Ascending aorta (tissue), 2 donors: ENCODE data around the gene BCAS4. TPM values are rescaled to one million over a fixed set of nuclear protein-coding genes. Genes with fewer than 3 reads are reported as not detected.
"Not testable (repeated sequence)": the region's sequence is repeated elsewhere in the genome, so short reads cannot be mapped to it uniquely, and the experiment has no call there.

Experiments used
- DNase-seq, 2 donors: peaks; one replicate each; pipeline ENCODE4 v3.0.0-alpha.2; 2019; ENCODE audit warnings: low spot score in 2 of 2
- H3K27ac ChIP-seq, 2 donors: fragments of 200-600 bp; sonication (generic); one replicate each; pipeline ENCODE4 v1.5.1; 2016 to 2017; ENCODE audit warnings: mild to moderate bottlenecking in 1 of 2
- H3K27me3 ChIP-seq: fragments of 200-600 bp; sonication (generic); one replicate; pipeline ENCODE4 v1.5.1; 2017
- H3K36me3 ChIP-seq, 2 donors: fragments of 200-600 bp; sonication (generic); one replicate each; pipeline ENCODE4 v1.5.1; 2016
- H3K4me1 ChIP-seq, 2 donors: fragments of 200-600 bp; sonication (generic); one replicate each; pipeline ENCODE4 v1.5.1; 2016 to 2017; ENCODE audit warnings: mild to moderate bottlenecking in 1 of 2
- H3K4me3 ChIP-seq, 2 donors: fragments of 200-600 bp; sonication (generic); one replicate each; pipeline ENCODE4 v1.5.1; 2016 to 2017; ENCODE audit warnings: mild to moderate bottlenecking in 1 of 2
- H3K9me3 ChIP-seq, 2 donors: fragments of 200-600 bp; sonication (generic); one replicate each; pipeline ENCODE4 v1.5.1; 2016
- CTCF ChIP-seq, 3 experiments: fragments of 200-600 bp in 2 of 3; fragments of 450-650 bp in 1 of 3; sonication (generic) in 2 of 3; IDR thresholded peaks; one replicate each; pipeline ENCODE4 v1.5.1; 2016 to 2019; ENCODE audit warnings: antibody characterized with exemption in 3 of 3, mild to moderate bottlenecking in 1 of 3, moderate library complexity in 1 of 3
- intact Hi-C: fragments of 100-400 bp; cut with DNase I; formaldehyde crosslinking; loops from one replicate; pipeline ENCODE4 v1.15.1; 2023
- total RNA-seq: library from RNA; depleted of rRNA; stranded (reverse); fragments of >200 nt; gene quantifications from one replicate; pipeline ENCODE4 v1.1.0, GENCODE V29; 2016

BCAS4 gene
- total RNA-seq, 1 donor from 2014 or later = 0.85 TPM

DNA sequence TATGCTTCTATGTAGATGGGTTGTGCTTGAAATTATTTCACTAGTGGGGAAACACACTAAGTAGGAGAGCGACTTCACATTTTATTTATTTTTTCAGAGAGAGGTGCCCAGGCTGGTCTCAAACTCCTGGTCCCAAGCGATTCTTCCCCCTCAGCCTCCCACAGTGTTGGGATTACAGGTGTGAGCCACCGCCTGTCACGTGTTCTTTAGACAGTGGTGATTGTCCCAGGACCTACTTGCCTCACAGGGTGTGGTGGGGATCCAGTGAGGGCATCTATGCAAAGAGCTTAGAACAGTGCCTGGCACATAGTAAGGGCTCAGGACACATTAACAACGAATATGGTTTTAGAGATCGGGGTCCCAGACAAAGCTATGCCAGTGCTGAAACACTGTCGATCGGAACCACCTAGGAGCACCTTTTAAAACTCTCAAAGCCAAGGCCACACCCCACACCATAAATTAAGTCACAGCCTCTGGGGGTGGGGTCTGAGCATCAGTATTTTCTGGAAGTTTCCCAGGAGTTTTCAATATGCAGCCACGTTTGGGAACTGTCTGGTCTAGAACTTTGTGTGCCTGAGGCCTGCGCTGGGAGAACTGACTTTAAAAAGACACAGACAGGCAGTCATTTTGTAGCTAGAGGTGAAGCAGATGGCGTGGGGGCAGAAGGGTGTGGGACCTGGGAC, 4.8 kb upstream of the BCAS4 start:
- Histone ChIP-seq H3K4me1 (peaks cover 7 to 17% of the 10 kb centered on the region in 2 donors), H3K27ac (peak overlapping the region; percentile 65 to 74), H3K36me3 (no peaks in the 10 kb centered on the region), H3K9me3 (no peaks in the 10 kb centered on the region), H3K4me3 (peak overlapping the region in 1 of 2 donors; percentile 51), H3K27me3 (no peaks in the 10 kb centered on the region)
- no peak for TF ChIP-seq CTCF (IDR thresholded peaks at IDR 0.05)
- intact Hi-C loops = loop anchor here (5.0 kb wide), 1 partner anchor 517 kb away; no protein-coding TSS in a partner anchor
- no peak for DNase-seq

DNA sequence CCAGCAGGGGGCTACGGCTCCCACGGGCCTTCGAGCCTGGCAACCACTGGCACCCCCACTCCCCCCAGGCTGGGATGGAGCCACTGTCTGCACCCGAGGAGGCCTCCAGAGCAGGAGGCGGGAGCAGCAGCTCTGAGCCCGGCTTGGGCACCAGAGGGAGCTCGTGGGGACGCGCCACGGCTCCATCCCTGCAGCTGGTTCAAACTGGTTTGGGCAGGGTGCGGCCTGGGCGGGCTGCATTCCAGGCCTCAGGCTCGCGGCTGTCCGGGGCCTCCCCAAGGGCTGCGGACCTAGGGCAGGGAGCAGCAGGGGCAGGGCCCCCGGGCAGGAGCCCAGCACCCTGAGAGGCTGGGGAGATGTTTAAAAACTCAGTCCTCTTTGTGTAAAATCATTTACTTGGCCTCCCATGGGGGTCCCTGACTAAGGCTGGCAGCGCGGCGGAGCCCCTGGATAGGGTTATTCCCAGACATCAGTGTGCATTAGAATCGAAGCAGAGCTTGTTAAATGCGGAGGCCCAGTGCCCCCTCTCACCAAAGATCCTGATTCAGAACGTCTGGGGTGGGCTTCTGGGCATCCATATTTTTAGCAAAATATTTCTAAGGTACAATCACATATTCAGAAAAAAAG, 4.1 kb upstream of the BCAS4 start:
- intact Hi-C loops = loop anchor here (5.0 kb wide), 1 partner anchor 517 kb away; no protein-coding TSS in a partner anchor
- peak; percentile 71 to 88 (median 86) for TF ChIP-seq CTCF (IDR thresholded peaks at IDR 0.05)
- DNase-seq = peak; percentile 27 to 89
- Histone ChIP-seq H3K9me3 (no peaks in the 10 kb centered on the region), H3K4me3 (peak overlapping the region in 1 of 2 donors; percentile 51), H3K4me1 (peaks cover 7 to 21% of the 10 kb centered on the region in 2 donors), H3K36me3 (no peaks in the 10 kb centered on the region), H3K27ac (peak overlapping the region; percentile 65 to 74), H3K27me3 (no peaks in the 10 kb centered on the region)

- Histone ChIP-seq H3K27ac (peak overlapping the region in 1 of 2 donors; percentile 9), H3K36me3 (no peaks in the 10 kb centered on the region), H3K4me3 (no peak overlapping the region), H3K4me1 (peaks cover 7 to 24% of the 10 kb centered on the region in 2 donors), H3K9me3 (no peaks in the 10 kb centered on the region), H3K27me3 (no peaks in the 10 kb centered on the region)
- intact Hi-C loops = loop anchor here (5.0 kb wide), 1 partner anchor 514 kb away; no protein-coding TSS in a partner anchor
- TF ChIP-seq CTCF (IDR thresholded peaks at IDR 0.05) = no peak
- no peak for DNase-seq
Measured at GRCh38 chr20:50792708-50793574, 1.9 kb upstream of the BCAS4 start.

- TF ChIP-seq CTCF (IDR thresholded peaks at IDR 0.05) = peak; percentile 8 to 39 (median 20)
- H3K36me3 ChIP-seq, H3K27me3 ChIP-seq, H3K9me3 ChIP-seq, H3K27ac ChIP-seq, DNase-seq, H3K4me3 ChIP-seq: not testable (repeated sequence)
- peaks cover 7 to 24% of the 10 kb centered on the region in 2 donors for H3K4me1 ChIP-seq
- intact Hi-C loops = loop anchor here (1.0 to 5.0 kb wide), 3 partner anchors 21 to 514 kb away; no protein-coding TSS in a partner anchor
Measured at GRCh38 chr20:50793575-50794016, 1.3 kb upstream of the BCAS4 start.

DNA sequence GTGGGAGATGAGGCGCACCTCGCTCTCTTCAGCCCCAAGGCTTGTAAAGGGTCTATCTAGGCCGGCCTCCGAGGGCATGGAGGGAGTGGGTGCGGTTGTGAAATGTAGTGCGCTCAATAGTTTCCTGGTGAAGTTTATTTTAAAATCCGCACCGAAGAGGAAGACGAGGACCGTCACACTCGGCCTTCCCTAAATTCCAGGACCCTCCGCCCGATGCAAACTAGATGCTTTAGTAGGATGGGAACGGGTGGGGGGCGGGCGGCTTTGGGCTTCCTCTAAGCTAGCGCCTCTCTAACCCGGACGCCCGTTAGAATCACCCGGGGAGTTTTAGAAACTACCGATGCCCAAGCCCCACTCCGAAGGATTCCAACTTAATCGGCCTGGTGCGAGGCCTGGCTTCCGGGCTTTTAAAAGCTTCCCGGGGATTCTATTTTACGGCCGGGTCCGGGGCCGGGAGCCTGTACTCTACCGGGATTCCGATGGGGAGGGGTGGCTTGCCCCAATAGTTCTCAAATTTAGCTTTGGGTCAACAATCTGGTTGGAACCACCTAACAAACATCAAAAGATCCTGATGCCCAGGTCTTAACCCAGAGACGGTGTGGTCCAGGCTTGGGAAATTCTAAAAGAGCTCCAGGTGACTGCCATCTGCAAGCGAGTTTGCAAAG, 548 bp upstream of the BCAS4 start:
- Histone ChIP-seq H3K27ac (peak overlapping the region; percentile 51 to 57), H3K9me3 (no peaks in the 10 kb centered on the region), H3K4me3 (peak overlapping the region; percentile 79 to 84), H3K36me3 (no peaks in the 10 kb centered on the region), H3K27me3 (no peaks in the 10 kb centered on the region), H3K4me1 (peaks cover 7 to 24% of the 10 kb centered on the region in 2 donors)
- TF ChIP-seq CTCF (IDR thresholded peaks at IDR 0.05) = peak in 1 of 3 experiments; percentile 57
- DNase-seq = no peak
- intact Hi-C loops = loop anchor here (1.0 to 5.0 kb wide), 3 partner anchors 20 to 513 kb away; no protein-coding TSS in a partner anchor
